Measurements from ENCODE around the gene SIMC1.

DNA sequence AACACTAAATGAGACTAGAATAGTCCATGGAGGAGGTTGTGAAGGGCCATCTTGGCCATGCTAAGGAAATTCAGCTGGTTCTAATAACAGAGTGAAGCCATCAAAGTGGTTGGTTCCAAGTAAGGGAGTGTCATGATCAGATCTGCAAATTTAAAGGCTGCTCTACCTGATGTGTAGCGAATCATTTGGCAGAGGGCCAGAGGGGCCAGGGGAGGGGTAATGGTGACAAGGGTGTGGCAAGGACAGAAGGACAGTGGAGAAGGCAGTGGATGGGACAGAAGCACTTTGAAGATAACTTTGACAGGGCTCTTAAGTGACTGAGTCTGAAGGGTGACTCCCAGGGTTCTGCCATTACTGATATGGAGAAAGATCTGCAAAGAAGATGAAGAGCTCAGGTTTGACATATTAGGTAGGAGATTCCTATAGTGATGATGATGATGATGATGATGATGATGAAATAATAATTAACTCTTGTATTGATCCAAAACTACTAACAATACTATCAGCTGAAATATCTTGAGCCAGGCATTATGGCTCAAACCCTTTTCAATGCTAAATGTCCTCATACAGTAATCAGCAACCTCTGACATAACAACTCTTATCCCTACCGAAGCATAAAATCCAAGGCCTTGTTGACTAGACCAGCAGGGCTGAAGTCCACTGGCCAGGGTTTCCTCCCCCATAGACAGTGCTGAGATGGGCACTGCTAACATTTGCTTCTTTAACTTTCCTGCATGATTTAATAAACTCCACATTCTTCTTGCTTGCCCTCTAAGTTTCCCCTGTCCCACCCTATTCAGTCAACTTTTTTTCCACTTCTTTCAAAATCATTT is 103.3 kb downstream of the SIMC1 start:
- TF ChIP-seq POLR2AphosphoS5 (IDR thresholded peaks at IDR 0.05; ENCODE audit: low read depth, low read length) (no peak), POLR2A (IDR thresholded peaks at IDR 0.05; ENCODE audit: low read depth, low read length) (no peak), TAF1 (IDR thresholded peaks at IDR 0.05; ENCODE audit: low read depth, low read length) (no peak)
